DMS153 treated with DMSO at 0.1 percent for 48 hours (cell line): ENCODE results near the gene SLC25A23.
"Not testable (repeated sequence)": the region's sequence is repeated elsewhere in the genome, so short reads cannot be mapped to it uniquely, and the experiment has no call there.

Experiments used
- DNase-seq: peaks from one replicate; lab custom pipeline; 2025; ENCODE audit not compliant: unreplicated experiment; lab: John Stamatoyannopoulos, UW

Gene SLC25A23

DNA sequence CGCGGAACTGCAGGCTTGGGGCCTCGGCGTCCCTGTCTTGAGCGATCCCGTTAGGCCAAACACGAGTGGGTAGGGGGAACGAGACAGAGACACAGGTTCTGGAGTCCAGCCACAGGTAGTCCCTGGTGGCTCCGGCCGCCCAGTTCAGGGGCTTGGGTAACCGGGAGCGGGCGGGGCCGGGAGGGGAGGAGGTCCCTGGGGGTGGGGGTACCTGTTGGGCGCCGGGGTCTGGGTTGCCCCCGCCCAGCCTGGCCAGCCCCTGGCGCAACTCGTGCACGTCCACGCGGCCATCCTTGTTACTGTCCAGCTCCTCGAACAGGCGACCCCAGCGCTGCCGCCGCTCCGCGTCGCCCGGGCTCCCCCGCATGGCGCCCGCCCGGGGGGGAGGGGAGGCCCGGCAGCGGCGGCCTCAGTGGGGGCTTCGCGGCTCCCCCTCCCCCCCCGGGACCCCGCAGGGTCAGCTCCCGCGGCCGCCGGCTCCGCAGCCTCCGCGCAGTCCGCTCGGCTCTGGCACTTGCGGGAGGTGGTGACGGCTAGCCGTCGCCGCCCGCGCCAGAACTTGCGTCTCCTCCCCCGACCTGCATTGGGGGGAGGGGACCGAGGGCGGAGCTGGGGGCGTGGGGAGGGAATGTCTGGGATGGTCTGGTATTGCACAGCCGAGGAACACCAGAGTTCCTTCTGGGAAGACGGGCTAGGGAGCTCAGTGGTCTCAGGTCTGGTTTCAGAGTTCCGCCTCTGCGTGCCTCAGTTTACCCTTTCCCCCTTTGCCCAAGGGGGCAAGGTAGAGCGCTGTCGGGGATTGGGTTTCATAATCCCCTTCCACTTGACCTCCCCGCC is at the start of gene SLC25A23:
Gene SLC25A23 (minus strand): TSS at position 531 of the 837 bp plus-strand sequence. CDS start 164 bp downstream, at position 367.
- DNase-seq, result peak; percentile 25

DNA sequence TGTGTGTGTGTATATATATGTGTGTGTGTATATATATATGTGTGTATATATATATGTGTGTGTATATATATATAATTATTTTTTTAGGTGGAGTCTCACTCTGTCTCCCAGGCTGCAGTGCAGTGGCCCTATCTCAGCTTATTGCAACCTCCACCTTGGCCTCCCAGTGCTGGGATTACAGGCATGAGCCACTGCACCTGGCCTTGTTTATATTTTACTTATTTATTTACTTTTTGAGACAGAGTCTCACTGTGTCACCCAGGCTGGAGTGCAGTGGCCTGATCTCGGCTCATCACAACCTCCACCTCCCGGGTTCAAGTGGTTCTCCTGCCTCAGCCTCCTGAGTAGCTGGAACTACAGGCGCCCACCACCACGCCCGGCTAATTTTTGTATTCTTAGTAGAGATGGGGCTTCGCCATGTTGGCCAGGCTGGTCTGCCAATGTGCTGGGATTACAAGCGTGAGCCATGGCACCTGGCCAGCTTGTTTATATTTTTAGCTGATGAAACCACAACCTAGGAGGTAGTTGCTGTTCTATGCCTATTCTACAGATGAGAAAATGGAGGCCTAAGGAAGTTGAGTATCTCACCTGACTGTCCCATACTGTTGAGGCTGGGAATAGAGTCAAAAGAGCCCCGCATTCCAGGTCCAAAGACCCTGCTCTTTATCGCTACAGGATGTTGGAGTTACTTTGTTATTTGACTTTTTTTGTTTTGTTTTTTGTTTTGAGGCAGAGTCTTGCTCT is 48.6 kb upstream of the SLC25A23 start:
- not testable (repeated sequence) for DNase-seq

DNA sequence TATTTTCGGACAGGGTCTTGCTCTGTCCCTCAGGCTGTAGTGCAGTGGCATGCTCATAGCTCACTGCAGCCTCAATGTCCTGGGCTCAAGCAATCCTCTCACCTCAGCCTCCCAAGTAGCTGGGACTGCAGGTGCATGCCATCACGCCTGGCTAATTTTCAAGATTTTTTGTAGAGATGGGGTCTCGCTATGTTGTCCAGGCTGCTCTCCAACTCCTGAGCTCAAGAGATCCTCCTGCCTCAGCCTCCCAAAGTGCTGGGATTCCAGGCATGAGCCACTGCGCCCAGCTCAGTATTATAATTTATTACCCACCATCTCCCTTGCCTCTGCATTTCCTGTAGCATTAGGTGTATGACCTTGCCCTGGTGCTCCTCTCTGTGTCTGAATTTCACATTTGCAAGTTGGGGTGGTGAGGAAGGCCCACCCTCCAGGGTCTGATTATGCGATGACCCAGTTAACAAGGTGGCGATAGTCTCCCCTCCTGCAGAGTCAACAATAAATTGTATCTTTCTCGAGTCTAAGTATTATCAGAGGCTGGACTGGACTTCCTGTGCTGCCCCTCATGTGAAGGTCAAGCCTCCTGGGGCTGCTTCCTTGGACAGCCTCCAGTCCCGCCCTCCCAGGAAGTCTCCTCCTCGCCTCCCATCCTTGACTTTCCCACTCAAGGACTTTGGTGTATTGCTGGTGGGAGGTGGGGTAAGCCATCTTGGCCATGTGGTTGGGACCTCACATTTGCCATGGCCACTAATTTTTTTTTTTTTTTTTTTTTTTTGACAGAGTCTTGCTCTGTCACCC is 44.0 kb upstream of the SLC25A23 start:
- no peak for DNase-seq

DNA sequence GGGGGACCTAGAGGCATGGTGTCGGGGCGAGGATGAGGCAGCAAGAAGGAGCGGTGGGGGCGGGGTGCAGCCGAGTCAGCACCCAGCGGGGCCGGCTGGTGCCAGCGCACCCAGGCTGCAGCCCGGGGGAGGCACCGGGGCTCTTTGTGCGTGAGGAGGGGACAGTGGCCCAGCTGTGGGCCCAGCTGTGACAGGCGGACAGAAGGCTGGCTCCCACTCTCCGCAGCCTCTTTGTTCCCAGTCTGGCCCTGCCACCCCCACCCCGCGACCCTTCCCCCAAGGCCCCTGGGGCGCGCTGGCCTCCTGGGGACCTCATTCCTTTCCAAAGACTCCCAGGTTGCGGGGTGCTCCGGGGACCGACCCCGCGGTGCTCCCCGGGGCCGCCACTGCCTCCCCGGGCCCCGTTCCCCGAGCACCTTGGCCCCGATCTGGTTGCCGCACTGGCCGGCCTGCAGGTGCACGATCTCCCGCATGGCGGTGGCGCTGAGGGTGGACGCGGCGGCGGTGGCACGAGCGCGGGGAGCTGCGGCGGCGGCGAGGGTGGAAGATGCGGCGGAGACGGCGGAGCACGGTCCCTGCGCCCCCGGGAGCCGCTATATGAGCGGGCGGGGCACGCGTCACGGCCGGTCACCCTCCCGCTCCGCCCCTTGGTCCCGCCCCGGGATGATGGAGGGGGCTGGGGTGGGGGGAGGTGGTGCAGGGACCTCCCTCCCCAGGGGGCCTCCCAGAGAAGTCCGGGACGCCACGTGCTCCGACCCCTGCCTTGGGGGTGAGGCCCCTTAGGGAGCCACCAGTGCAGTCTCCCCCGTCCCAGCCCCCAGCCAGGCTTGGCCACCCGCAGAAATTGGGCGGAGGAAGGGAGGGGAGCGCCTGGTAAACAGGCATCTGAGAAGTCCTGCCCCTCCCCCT is 42.4 kb upstream of the SLC25A23 start, which contains the start of gene TUBB4A:
Gene TUBB4A (minus strand): TSS at position 570 of the 909 bp plus-strand sequence. CDS start 97 bp downstream, at position 473.
- DNase-seq, result no peak

DNA sequence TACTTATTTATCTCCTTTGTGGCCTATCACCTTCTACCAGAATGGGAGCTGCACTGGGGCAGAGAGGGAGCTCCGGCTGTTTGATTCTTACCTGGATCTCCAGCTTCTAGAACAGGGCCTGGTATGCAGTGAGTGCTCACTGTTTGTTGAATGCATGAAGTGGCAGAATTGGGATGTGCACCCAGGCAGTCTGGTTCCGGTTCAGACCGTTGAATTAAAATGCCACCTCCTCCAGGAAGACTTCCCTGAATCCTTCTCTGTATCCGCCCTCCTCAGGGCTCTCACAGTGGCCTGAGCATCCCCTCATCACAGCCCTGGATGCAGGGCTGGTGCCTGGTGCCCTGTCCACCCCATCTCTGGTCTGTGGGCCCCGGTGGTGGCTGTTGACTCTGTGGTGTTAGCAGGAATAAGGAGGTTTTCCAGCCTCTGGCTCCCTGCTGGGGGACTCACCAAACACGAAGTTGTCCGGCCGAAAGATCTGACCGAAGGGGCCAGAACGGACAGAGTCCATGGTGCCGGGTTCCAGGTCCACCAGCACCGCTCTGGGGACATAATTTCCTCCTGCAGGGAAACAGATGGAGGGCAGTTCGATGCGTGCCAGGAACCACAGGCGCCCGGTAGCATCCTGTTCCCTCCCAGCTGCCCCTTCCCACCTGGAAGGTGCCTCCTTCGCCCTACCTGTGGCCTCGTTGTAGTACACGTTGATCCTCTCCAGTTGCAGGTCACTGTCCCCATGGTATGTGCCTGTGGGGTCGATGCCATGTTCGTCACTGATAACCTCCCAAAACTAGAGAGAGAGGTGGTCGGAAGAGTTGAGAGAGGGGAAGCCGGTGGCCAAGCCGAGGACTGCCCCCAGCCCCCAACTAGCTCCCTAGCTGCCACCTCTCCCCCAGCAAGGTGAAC is 41.5 kb upstream of the SLC25A23 start:
- no peak for DNase-seq

DNA sequence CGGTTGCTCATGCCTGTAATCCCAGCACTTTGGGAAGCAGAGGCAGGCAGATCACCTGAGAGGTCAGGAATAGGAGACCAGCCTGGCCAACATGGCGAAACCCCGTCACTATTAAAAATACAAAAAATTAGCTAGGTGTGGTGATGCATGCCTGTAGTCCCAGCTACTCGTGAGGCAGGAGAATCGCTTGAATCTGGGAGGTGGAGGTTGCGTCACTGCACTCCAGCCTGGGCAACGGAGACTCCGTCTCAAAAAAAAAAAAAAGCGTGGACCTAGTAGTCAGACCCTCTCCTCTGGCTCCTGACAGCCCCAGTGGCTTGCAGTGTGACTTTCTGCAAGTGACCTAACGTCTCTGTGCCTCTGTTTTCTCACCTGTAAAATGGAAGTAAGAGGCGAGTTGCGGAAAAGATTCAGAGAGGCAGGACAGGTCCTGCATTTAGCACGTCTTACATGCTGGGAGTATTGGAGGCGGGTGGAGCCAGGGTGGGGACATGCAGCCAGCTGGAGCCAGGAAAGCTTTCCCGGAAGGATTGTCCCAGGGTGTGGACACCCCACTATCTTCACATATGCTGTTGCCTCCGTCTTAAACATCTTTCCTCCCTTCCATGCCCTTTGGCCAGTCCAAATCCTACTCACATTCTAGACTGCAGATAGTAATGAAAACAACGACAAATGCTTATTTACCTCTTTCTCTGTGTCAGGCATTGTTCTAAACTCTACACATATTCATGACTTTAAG is 39.6 kb upstream of the SLC25A23 start:
- DNase-seq, result no peak

DNA sequence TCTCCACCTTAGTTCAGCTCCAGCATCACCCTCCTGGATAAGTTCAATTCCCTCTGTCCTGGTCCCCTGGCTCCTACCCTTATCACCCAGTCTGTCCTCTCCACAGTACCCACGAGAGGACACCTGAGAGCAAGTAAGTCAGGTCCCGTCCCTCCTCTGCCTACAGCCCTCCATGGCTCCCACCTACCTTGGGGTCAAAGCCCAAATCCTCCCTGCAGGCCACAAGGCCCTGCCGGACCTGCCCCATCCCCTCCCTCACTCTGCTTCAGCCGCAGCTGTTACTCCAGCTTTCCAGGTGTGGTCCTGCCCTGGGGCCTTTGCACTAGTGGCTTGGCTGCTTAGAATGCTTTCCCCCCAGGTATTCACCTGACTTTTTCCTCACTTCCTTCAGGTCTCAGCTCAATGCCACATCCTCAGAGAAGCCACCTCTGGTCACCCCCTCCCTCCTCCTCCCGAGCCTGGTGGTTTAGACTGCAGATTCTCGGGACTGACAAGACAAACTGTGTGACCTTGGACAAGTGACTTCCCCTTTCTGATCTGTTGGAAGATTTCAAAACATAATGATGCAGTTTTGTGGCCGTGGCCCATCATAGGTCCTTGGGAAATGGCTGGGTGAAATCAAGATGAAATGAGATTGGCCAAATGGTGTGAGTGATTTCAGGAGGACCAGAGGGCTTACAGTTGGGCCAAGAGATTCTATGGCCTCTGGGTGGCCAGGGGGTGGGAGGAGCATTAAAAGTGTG is 38.9 kb upstream of the SLC25A23 start:
- no peak for DNase-seq

DNA sequence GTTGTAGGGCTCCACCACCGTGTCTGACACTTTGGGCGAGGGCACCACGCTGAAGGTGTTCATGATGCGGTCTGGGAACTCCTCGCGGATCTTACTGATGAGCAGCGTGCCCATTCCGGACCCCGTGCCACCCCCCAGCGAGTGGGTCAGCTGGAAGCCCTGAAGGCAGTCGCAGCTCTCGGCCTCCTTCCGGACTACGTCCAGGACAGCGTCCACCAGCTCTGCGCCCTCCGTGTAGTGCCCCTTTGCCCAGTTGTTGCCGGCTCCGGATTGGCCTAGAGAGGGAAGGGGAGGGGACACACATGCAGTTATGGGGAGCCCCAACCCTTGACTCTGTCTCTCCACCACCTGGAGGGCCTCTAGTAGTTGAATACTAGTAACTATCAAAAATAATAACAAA is 36.4 kb upstream of the SLC25A23 start:
- DNase-seq, result no peak

DNA sequence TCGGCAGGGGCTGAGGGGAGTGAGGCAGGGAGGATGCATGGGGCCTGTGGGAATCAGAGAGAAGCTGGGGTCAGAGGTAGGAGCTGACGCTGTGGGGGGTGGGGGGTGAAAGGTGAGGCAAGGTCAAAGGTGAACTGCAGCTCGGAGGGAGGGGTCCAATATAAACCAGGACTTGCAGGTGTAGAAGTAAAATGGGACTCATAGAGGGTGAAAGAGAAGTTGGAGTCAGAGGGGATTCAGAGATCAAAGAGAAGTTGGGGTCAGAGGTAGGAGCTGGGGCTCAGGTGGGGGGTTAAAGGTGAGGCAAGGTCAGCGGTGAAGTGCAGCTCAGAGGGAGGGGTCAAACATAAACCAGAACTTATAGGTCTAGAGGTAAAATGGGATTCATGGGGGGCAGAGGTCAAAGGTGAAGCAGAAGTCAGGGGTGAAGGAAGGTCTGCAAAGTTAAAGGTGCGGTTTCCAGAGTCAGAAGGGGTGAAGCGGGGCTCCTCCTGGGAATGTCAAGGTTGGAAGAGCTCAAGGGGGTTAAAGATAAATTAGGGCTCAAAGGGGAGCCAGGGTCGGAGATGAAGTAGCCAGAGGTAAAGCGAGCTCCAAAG is 34.9 kb upstream of the SLC25A23 start:
- no peak for DNase-seq

DNA sequence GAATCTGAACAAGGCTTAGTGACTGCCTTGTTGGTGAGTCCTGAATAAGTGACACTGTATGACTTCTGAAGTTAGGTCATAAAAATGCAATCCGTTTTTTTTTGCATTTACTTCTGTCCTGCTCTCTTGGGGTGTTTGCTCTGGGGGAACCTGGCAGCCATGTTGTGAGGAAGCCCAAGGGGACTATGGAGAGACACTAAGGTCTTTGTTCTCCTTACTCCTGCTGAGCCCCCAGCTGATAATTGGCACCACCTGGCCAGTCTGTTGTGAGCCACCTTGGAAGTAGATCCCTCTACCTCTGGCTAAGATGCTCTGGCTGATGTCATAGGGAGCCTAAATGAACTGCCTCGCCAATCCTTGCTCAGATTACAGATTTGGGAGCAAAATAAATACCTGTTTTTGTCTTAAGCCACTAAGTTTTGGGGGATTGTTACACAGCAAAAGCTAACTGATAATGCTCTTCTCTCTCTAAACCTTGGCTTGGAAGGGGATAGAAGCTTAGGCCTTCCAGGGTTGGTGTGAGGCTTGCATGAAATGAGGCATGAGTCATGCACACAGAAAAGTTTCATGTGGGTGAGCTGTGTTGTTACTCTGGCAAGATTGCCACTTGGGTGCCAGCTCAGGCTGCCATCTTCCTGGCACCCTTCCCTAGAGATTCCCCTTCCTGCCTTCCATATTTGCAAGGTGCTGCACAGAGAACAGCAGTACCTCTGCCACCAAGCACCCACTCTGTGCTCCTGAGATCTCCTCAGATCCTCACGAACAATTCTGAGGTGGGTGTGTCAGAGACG is 32.4 kb upstream of the SLC25A23 start:
- no peak for DNase-seq

DNA sequence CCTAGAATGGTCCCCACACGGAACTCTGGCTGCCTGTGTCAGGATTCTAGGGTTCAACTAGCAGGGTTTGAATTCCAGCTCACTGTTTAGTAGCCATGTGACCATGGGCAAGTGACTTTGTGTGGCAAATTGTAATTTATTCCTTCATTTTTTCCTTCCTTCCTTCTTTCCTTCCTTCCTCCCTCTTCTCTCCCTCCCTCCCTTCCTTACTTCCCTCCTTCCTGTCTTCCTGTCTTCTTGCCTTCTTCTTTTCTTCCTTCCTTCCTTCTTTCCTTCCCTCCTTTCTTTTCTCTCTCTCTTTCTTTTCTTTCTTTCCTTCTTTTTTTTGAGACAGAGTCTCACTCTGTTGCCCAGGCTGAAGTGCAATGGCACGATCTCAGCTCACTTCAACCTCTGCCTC is 30.5 kb upstream of the SLC25A23 start:
- DNase-seq, result no peak

DNA sequence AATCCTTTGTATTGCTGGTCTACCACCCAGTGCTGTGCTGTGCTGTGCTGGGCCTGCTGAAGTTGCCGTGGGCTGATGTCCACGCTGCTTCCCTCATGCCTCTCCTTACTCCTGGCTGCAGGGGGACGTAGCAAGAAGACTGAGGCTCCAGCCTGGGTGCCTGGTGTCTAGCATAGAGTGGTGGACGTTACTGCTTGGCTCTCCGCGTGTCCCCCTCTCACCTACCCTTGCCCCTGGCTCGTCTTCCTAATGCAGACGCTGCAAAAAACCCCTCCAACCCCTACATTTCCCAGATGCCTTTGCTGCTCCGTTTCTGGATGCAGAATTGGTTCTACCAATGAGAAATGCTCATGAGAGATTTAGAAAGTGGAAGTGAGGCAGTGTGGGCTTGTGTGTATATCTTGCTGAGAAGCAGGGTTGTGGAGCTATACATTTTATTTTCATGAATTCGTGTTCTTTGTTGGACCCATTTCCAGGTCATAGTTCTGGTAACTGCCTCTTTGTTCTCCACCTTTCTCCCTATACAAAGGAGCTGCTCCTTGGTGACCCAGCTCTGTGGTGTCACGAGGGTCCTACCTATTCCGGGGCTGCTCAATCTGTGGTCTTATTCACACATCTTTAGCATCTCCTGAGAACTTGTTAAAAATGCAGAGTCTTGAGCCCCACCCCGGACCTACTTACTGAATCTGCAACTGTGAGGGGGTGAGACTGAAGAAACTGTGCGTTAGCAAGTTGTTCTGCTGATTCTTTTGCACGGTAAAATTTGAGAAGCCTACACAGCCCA is 29.9 kb upstream of the SLC25A23 start:
- DNase-seq, result no peak

DNA sequence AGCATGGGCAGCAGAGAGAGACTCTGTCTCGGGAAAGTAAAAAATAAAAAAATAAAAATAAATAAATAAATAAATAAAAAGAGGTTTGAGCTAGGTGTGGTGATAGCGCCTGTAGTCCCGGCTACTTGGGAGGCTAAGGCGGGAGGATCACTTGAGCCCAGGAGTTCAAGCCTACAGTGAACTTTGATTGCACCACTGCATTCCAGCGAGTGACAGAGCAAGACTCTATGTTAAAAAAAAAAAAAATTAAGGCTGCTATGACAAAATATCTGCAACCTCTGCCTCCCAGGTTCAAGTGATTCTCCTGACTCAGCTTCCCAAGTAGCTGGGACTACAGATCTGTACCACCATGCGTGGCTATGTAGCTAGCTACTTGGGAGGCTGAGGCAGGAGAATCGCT is 25.2 kb upstream of the SLC25A23 start:
- DNase-seq, result no peak

DNA sequence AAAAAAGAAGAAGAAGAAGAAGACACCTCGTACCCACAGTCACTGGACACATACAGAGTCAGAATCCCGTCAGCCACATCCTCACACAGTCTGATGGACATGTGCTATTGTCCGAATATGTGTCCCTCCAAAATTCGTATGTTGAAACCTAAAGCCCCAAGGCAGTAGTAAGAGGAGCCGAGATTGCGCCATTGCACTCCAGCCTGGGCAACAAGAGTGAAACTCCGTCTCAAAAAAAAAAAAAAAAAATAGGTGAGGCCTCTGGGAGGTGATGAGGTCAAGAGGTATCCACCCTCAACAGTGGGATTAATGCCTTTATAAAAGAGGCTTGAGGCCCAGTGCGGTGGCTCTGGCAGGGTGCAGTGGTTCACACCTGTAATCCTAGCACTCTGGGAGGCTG is 24.6 kb upstream of the SLC25A23 start:
- no peak for DNase-seq

DNA sequence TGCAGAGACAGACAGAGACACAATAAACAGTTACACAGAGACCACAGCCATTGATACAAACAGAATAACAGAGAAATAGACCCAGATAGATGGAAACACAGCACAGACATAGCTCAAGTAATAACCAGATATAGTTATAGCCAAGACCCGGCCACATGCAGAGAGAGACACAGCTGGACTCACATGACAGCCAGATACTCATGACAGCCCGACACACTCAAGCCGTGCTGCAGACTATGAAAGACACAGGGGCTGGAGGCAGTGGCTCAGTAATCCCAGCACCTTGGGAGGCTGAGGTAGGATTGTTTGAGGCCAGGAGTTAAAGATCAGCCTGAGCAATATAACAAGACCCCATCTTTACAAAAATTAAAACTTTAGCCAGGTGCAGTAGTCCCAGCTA is 23.6 kb upstream of the SLC25A23 start:
- DNase-seq, result no peak

DNA sequence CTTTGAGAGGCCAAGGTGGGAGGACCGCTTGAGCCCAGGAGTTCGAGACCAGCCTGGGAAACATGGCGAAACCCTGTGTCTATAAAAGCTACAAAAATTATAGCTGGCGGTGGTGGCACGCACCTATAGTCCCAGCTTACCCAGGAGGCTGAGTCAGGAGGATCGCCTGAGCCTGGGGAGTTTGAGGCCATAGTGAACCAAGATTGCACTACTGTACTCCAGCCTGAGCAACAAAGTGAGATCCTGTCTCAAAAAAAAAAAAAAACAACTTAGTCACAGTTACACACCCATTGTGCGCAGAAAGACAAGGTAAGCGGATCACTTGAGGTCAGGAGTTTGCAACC is 22.7 kb upstream of the SLC25A23 start:
- no peak for DNase-seq
